GM12878 (cell line): Measurements from ENCODE around the gene TRMT1. TPM values are rescaled to one million over a fixed set of nuclear protein-coding genes. Genes with fewer than 3 reads are reported as not detected.

Experiments used
- BACH1 ChIP-seq: fragments of 450-650 bp; IDR thresholded peaks from 2 replicates; pipeline ENCODE4 v1.6.1; 2017; ENCODE audit warnings: mild to moderate bottlenecking, borderline replicate concordance
- CHD4 ChIP-seq: fragments of 200-600 bp; sonication (generic); IDR thresholded peaks from 2 replicates; pipeline ENCODE4 v1.6.1; 2016; ENCODE audit warnings: mild to moderate bottlenecking
- ESRRA ChIP-seq: IDR thresholded peaks from 2 replicates; pipeline ENCODE4 v1.6.1; 2012; ENCODE audit warnings: mild to moderate bottlenecking, low read length, improper control_type of control experiment
- ETV6 ChIP-seq, 2 experiments: fragments of 450-650 bp in 1 of 2; IDR thresholded peaks in 1 of 2; conservative IDR thresholded peaks in 1 of 2; 2 replicates each; pipeline ENCODE4 v1.6.1; 2014; ENCODE audit warnings: antibody characterized with exemption in 1 of 2, borderline replicate concordance in 1 of 2, low read depth in 1 of 2, mild to moderate bottlenecking in 1 of 2, moderate library complexity in 1 of 2
- JUNB ChIP-seq: IDR thresholded peaks from 2 replicates; pipeline ENCODE4 v1.6.1; 2016; ENCODE audit warnings: antibody characterized with exemption, mild to moderate bottlenecking
- MXI1 ChIP-seq: fragments of 150-350 bp; IDR thresholded peaks from 2 replicates; pipeline ENCODE4 v1.6.1; 2011; ENCODE audit warnings: low read depth, mild to moderate bottlenecking, inconsistent platforms, low read length, improper control_type of control experiment
- NKRF ChIP-seq: fragments of 450-650 bp; conservative IDR thresholded peaks from 2 replicates; pipeline ENCODE4 v1.6.1; 2017; ENCODE audit warnings: mild to moderate bottlenecking, moderate library complexity
- NR2F1 ChIP-seq: fragments of 450-650 bp; conservative IDR thresholded peaks from 2 replicates; pipeline ENCODE4 v1.6.1; 2017; ENCODE audit warnings: mild to moderate bottlenecking
- POLR2A ChIP-seq: IDR thresholded peaks from 2 replicates; pipeline ENCODE4 v1.6.1; 2011; ENCODE audit warnings: low read depth, mild to moderate bottlenecking, low read length
- POU2F2 ChIP-seq: IDR thresholded peaks from 3 replicates; pipeline ENCODE4 v1.6.1; 2011; ENCODE audit warnings: low read depth, mild to moderate bottlenecking, low read length, borderline replicate concordance
- YY1 ChIP-seq: IDR thresholded peaks from 2 replicates; pipeline ENCODE4 v1.6.1; 2011; ENCODE audit warnings: low read depth, mild to moderate bottlenecking, low read length
- ZNF207 ChIP-seq: fragments of 450-650 bp; IDR thresholded peaks from 2 replicates; pipeline ENCODE4 v1.6.1; 2014; ENCODE audit warnings: antibody characterized with exemption, mild to moderate bottlenecking, borderline replicate concordance
- ZNF622 ChIP-seq: fragments of 450-650 bp; IDR thresholded peaks from 2 replicates; pipeline ENCODE4 v1.6.1; 2017; ENCODE audit warnings: mild to moderate bottlenecking, inconsistent platforms
- ZNF687 ChIP-seq: fragments of 450-650 bp; IDR thresholded peaks from 2 replicates; pipeline ENCODE4 v1.6.1; 2017; ENCODE audit warnings: mild to moderate bottlenecking, moderate library complexity
- ZZZ3 ChIP-seq: IDR thresholded peaks from 2 replicates; pipeline ENCODE4 v1.6.1; 2011; ENCODE audit warnings: low read depth; ENCODE audit not compliant: control insufficient read depth, insufficient read length
- polyA plus RNA-seq, 11 experiments: library from polyadenylated mRNA; depleted of rRNA in 4 of 11; unstranded in 6 of 11; stranded (reverse) in 5 of 11; fragments of >200 nt; fragmentation: Nextera tagmentation in 4 of 11; fragmentation: Illumina TruSeq in 1 of 11; extraction: Ambion mirVana in 4 of 11; extraction: Trizol in 1 of 11; gene quantifications; 1 replicate in 1 of 11; 2 replicates in 10 of 11; pipeline versions ENCODE4 v1.2.1 to v1.2.3, GENCODE V29; 2011 to 2016; ENCODE audit warnings: inconsistent platforms in 2 of 11, missing spikeins in 2 of 11, low read depth in 1 of 11
- total RNA-seq, 4 experiments: library from RNA; depleted of rRNA in 3 of 4; stranded (reverse); fragments of >200 nt in 3 of 4; fragmentation: Illumina TruSeq in 1 of 4; extraction: Trizol in 1 of 4; gene quantifications; 2 replicates each; pipeline versions ENCODE4 v1.2.1 to v1.2.3, GENCODE V29; 2013 to 2021
- TF ChIP-seq, protein P1 (sequence below): fragments of 450-650 bp; formaldehyde crosslinking; IDR thresholded peaks from 2 replicates; pipeline ENCODE4 v1.5.0; 2022; ENCODE audit warnings: mild to moderate bottlenecking, missing genetic modification characterization
- TF ChIP-seq, protein P2 (sequence below): fragments of 450-650 bp; formaldehyde crosslinking; IDR thresholded peaks from 2 replicates; pipeline ENCODE4 v1.4.0; 2022; ENCODE audit warnings: mild to moderate bottlenecking, moderate library complexity

The TRMT1 gene
- total and polyA plus RNA-seq, 10 of the 15 experiments (the other 5 are each of a cell fraction or from before 2014, with no cell fraction given) = 3.4 to 68.8 (median 34.8) TPM

GRCh38 chr19:13099073-13099999 lies 17.2 kb downstream of the TRMT1 start (continued):
- TF ChIP-seq MXI1 (no peak), ZNF687 (peak; percentile 87), YY1 (no peak), ESRRA (no peak), POU2F2 (no peak), BACH1 (no peak), CHD4 (no peak), ZZZ3 (no peak), NKRF (no peak), NR2F1 (no peak), ETV6 (conservative IDR thresholded peaks at IDR 0.05 in 1 of 2, IDR thresholded peaks at IDR 0.05 in 1 of 2; ENCODE audit: borderline replicate concordance in 1 of 2, low read depth in 1 of 2) (no peak), POLR2A (peak; percentile 53; the same call in 1 of the 2 replicates), JUNB (no peak), ZNF622 (no peak), ZNF207 (no peak)
- TF ChIP-seq, protein P1, sequence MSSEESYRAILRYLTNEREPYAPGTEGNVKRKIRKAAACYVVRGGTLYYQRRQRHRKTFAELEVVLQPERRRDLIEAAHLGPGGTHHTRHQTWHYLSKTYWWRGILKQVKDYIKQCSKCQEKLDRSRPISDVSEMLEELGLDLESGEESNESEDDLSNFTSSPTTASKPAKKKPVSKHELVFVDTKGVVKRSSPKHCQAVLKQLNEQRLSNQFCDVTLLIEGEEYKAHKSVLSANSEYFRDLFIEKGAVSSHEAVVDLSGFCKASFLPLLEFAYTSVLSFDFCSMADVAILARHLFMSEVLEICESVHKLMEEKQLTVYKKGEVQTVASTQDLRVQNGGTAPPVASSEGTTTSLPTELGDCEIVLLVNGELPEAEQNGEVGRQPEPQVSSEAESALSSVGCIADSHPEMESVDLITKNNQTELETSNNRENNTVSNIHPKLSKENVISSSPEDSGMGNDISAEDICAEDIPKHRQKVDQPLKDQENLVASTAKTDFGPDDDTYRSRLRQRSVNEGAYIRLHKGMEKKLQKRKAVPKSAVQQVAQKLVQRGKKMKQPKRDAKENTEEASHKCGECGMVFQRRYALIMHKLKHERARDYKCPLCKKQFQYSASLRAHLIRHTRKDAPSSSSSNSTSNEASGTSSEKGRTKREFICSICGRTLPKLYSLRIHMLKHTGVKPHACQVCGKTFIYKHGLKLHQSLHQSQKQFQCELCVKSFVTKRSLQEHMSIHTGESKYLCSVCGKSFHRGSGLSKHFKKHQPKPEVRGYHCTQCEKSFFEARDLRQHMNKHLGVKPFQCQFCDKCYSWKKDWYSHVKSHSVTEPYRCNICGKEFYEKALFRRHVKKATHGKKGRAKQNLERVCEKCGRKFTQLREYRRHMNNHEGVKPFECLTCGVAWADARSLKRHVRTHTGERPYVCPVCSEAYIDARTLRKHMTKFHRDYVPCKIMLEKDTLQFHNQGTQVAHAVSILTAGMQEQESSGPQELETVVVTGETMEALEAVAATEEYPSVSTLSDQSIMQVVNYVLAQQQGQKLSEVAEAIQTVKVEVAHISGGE (CRISPR knock-in tag) = no peak
- TF ChIP-seq, protein P2, sequence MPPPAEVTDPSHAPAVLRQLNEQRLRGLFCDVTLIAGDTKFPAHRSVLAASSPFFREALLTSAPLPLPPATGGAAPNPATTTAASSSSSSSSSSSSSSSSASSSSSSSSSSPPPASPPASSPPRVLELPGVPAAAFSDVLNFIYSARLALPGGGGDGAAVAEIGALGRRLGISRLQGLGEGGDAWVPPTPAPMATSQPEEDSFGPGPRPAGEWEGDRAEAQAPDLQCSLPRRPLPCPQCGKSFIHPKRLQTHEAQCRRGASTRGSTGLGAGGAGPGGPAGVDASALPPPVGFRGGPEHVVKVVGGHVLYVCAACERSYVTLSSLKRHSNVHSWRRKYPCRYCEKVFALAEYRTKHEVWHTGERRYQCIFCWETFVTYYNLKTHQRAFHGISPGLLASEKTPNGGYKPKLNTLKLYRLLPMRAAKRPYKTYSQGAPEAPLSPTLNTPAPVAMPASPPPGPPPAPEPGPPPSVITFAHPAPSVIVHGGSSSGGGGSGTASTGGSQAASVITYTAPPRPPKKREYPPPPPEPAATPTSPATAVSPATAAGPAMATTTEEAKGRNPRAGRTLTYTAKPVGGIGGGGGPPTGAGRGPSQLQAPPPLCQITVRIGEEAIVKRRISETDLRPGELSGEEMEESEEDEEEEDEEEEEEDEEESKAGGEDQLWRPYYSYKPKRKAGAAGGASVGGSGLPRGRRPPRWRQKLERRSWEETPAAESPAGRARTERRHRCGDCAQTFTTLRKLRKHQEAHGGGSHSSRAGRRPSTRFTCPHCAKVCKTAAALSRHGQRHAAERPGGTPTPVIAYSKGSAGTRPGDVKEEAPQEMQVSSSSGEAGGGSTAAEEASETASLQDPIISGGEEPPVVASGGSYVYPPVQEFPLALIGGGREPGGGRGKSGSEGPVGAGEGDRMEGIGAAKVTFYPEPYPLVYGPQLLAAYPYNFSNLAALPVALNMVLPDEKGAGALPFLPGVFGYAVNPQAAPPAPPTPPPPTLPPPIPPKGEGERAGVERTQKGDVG = no peak
